Upper lobe of right lung (tissue), 1 donor: ENCODE data around the gene FMO2. TPM values are rescaled to one million over a fixed set of nuclear protein-coding genes. Genes with fewer than 3 reads are reported as not detected.

Source experiments
- ATAC-seq: fragments of 200-7000 bp; cut with Tn5 transposase; one replicate; pipeline ENCODE4 v1.9.1; 2020; ENCODE audit warnings: mild to moderate bottlenecking, moderate library complexity
- DNase-seq: peaks from one replicate; pipeline ENCODE4 v3.0.0-alpha.2; 2020
- H3K27ac ChIP-seq: fragments of 200-600 bp; one replicate; pipeline ENCODE4 v1.8.0; 2022
- H3K27me3 ChIP-seq: fragments of 200-600 bp; one replicate; pipeline ENCODE4 v1.8.0; 2022; ENCODE audit warnings: mild to moderate bottlenecking
- H3K36me3 ChIP-seq: fragments of 200-600 bp; one replicate; pipeline ENCODE4 v1.8.0; 2022
- H3K4me1 ChIP-seq: fragments of 200-600 bp; one replicate; pipeline ENCODE4 v1.8.0; 2022
- H3K4me3 ChIP-seq: fragments of 200-600 bp; one replicate; pipeline ENCODE4 v1.8.0; 2022; ENCODE audit warnings: mild to moderate bottlenecking
- H3K9me3 ChIP-seq: fragments of 200-600 bp; one replicate; pipeline ENCODE4 v1.8.0; 2022
- intact Hi-C: fragments of 100-400 bp; cut with DNase I; formaldehyde crosslinking; loops from one replicate; pipeline ENCODE4 v1.11.0; 2022
- total RNA-seq: library from RNA; stranded (reverse); fragmentation: NEBNext Ultra II Directional; extraction: Animal tissue kit (Norgen Biotek cat#: 25700); gene quantifications from one replicate; pipeline ENCODE4 v1.2.1, GENCODE V29; 2021
- TF ChIP-seq, protein P1 (sequence below): fragments of 200-600 bp; IDR thresholded peaks from one replicate; pipeline ENCODE4 v1.8.0; 2022; ENCODE audit warnings: antibody characterized with exemption
- donor health status: DM: no; HTN: yes; CAD: no; lungs with severe emphysema.

FMO2 gene
- total RNA-seq, 1 donor from 2014 or later, result 392 TPM

GRCh38 chr1:171258943-171259342, 73.8 kb downstream of the FMO2 start:
- TF ChIP-seq, protein P1, sequence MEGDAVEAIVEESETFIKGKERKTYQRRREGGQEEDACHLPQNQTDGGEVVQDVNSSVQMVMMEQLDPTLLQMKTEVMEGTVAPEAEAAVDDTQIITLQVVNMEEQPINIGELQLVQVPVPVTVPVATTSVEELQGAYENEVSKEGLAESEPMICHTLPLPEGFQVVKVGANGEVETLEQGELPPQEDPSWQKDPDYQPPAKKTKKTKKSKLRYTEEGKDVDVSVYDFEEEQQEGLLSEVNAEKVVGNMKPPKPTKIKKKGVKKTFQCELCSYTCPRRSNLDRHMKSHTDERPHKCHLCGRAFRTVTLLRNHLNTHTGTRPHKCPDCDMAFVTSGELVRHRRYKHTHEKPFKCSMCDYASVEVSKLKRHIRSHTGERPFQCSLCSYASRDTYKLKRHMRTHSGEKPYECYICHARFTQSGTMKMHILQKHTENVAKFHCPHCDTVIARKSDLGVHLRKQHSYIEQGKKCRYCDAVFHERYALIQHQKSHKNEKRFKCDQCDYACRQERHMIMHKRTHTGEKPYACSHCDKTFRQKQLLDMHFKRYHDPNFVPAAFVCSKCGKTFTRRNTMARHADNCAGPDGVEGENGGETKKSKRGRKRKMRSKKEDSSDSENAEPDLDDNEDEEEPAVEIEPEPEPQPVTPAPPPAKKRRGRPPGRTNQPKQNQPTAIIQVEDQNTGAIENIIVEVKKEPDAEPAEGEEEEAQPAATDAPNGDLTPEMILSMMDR, result no peak

More at GRCh38 chr1:171258943-171259342, 73.8 kb downstream of the FMO2 start:
- Histone ChIP-seq H3K36me3 (no peaks in the 10 kb centered on the region), H3K27me3 (no peaks in the 10 kb centered on the region), H3K4me3 (no peak overlapping the region), H3K27ac (no peak overlapping the region), H3K4me1 (peaks cover 5% of the 10 kb centered on the region), H3K9me3 (no peaks in the 10 kb centered on the region)
- ATAC-seq (no peak), DNase-seq (no peak)
- intact Hi-C loops, result no loop called here

Other genes with a start within 250 kb of the FMO2 start
- gene MROH9, start 249.8 kb upstream of the FMO2 start, total RNA-seq, result not detected
- gene FMO3, start 94.4 kb upstream of the FMO2 start, total RNA-seq, result 22.7 TPM
- 1.3 TPM for gene FMO1, start 63.2 kb downstream of the FMO2 start, total RNA-seq
- 4.3 TPM for gene FMO4, start 128.9 kb downstream of the FMO2 start, total RNA-seq